Pancreas (tissue), 10 donors: ENCODE data around the gene RADIL. TPM values are rescaled to one million over a fixed set of nuclear protein-coding genes. Genes with fewer than 3 reads are reported as not detected.

ENCODE experiments used
- ATAC-seq, 4 donors: fragments of 200-7000 bp; cut with Tn5 transposase; one replicate each; pipeline versions ENCODE4 v1.8.0 to v1.9.1; 2020; ENCODE audit warnings: mild to moderate bottlenecking in 4 of 4, moderate library complexity in 4 of 4
- DNase-seq, 6 donors: peaks; one replicate each; pipeline ENCODE4 v3.0.0-alpha.2; 2020
- FAIRE-seq: peaks from 2 replicates; lab custom pipeline; 2012; peaks lifted over from hg19 to GRCh38; lab: Jason Lieb, UNC
- H3K27ac ChIP-seq, 4 donors: fragments of 200-600 bp; sonication (generic); 1 replicate in 3 of 4; 2 replicates in 1 of 4; pipeline versions ENCODE4 v1.5.0 to v1.8.0; 2020
- H3K27me3 ChIP-seq, 4 donors: fragments of 200-600 bp; one replicate each; pipeline ENCODE4 v1.8.0; 2021
- H3K36me3 ChIP-seq, 3 donors: fragments of 200-600 bp; sonication (generic) in 1 of 3; one replicate each; pipeline versions ENCODE4 v1.5.0 to v1.8.0; 2020 to 2021
- H3K4me1 ChIP-seq, 3 donors: fragments of 200-600 bp; one replicate each; pipeline ENCODE4 v1.8.0; 2021
- H3K4me3 ChIP-seq, 4 donors: fragments of 200-600 bp; sonication (generic) in 2 of 4; one replicate each; pipeline versions ENCODE4 v1.5.0 to v1.8.0; 2020 to 2021
- H3K9me3 ChIP-seq, 4 donors: fragments of 200-600 bp; one replicate each; pipeline ENCODE4 v1.8.0; 2021
- WGBS, 2 donors: extraction: QIAGEN DNeasy Blood & Tissue Kit; methylation state at CpG; one replicate each; pipeline ENCODE4 v1.1.7; 2013; 5-methylcytosine and 5-hydroxymethylcytosine counted together
- intact Hi-C, 3 donors: fragments of 100-400 bp; cut with DNase I; formaldehyde crosslinking; loops; one replicate each; pipeline versions ENCODE4 v1.11.1 to v1.14.2; 2022
- polyA plus RNA-seq, 2 donors: library from polyadenylated mRNA; stranded (reverse); fragments of 200-250 nt; gene quantifications; one replicate each; pipeline ENCODE4 v1.2.3, GENCODE V29; 2013
- total RNA-seq, 6 donors: library from RNA; stranded (reverse); fragmentation: NEBNext Ultra II Directional in 4 of 6; extraction: Animal tissue kit (Norgen Biotek cat#: 25700) in 4 of 6; gene quantifications; one replicate each; pipeline versions ENCODE4 v1.2.1 to v1.2.4, GENCODE V29; 2021 to 2023
- TF ChIP-seq, protein P1 (sequence below), 4 donors: fragments of 200-600 bp; sonication (generic) in 3 of 4; IDR thresholded peaks; one replicate each; pipeline versions ENCODE4 v1.5.0 to v1.8.0; 2021; ENCODE audit warnings: antibody characterized with exemption in 4 of 4
- donor health status: healthy with polysubstance abuse.
- donor health status: DM: no; HTN: no; CAD: no; lungs with moderate emphysema.
- donor health status: DM: no; HTN: no; CAD: no.
- donor health status: control.
- donor health status: control.
- donor health status: Bipolar disorder and iron deficiency.
- donor health status: DM: yes; HTN: yes; CAD: no.
- donor health status: DM: no; HTN: no; CAD: no.
- donor health status: DM: no; HTN: no; CAD: no.
- donor health status: DM: yes; HTN: yes; CAD: no.

Gene RADIL
- total and polyA plus RNA-seq, 8 donors = 0.58 to 11.2 (median 3.5) TPM

DNA sequence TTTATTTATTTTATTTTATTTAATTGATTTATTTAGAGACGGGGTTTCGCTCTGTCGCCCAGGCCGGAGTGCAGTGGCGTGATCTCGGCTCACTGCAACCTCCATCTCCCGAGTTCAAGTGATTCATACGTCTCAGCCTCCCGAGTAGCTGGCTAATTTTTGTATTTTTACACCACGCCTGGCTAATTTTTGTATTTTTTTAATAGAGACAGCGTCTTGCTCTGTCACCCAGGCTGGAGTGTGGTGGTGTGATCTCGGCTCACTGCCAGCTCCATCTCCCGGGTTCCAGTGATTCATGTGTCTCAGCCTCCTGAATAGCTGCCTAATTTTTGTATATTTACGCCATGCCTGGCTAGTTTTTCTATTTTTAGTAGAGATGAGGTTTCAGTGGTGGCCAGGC is 73.8 kb downstream of the RADIL start:
- H3K27ac ChIP-seq = no peak overlapping the region
- H3K4me3 ChIP-seq = no peak overlapping the region
- ATAC-seq (no peak), DNase-seq (no peak), FAIRE-seq (no peak)
- no peaks in the 10 kb centered on the region for H3K36me3 ChIP-seq
- intact Hi-C loops = loop anchor here in 1 of 3 donors (10.0 kb wide), 1 partner anchor 275 kb away; no protein-coding TSS in a partner anchor
- TF ChIP-seq, protein P1, sequence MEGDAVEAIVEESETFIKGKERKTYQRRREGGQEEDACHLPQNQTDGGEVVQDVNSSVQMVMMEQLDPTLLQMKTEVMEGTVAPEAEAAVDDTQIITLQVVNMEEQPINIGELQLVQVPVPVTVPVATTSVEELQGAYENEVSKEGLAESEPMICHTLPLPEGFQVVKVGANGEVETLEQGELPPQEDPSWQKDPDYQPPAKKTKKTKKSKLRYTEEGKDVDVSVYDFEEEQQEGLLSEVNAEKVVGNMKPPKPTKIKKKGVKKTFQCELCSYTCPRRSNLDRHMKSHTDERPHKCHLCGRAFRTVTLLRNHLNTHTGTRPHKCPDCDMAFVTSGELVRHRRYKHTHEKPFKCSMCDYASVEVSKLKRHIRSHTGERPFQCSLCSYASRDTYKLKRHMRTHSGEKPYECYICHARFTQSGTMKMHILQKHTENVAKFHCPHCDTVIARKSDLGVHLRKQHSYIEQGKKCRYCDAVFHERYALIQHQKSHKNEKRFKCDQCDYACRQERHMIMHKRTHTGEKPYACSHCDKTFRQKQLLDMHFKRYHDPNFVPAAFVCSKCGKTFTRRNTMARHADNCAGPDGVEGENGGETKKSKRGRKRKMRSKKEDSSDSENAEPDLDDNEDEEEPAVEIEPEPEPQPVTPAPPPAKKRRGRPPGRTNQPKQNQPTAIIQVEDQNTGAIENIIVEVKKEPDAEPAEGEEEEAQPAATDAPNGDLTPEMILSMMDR (IDR thresholded peaks at IDR 0.05) = no peak
- no peaks in the 10 kb centered on the region for H3K27me3 ChIP-seq
- H3K9me3 ChIP-seq = no peaks in the 10 kb centered on the region
- no peaks in the 10 kb centered on the region for H3K4me1 ChIP-seq
- WGBS, 2 donors = 88 to 95% methylated on average over 14 of the region's 14 CpGs

DNA sequence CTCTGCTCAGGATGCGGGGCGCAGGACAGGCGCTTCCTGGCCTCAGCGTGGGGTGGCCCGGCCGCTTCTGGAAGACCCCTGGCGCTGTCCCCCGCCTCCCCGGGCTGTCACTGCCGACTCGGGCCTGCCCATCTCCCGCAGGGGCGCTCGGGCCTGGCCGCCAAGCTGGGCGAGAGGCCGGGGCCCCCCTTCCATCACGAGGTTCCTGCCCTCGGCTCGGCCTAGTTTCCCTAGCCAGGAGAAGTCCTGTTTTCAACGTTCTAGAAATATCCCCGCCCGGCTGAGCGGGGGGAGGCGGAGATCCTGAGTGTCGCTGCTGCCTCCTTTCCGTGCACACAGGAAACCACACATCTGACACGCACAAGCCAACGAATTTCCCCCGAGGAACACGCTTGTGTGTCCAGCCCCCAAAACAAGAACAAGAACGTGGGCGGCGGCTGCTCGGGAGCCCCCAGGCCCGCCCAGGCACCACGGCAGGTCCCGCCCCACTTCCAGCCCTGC is 74.4 kb downstream of the RADIL start:
- TF ChIP-seq, protein P1 (IDR thresholded peaks at IDR 0.05) = no peak
- Histone ChIP-seq H3K4me1 (no peaks in the 10 kb centered on the region), H3K27me3 (no peaks in the 10 kb centered on the region), H3K9me3 (no peaks in the 10 kb centered on the region), H3K27ac (no peak overlapping the region), H3K36me3 (no peaks in the 10 kb centered on the region), H3K4me3 (no peak overlapping the region)
- DNase-seq (peak in 1 of 6 donors; percentile 65), ATAC-seq (peak in 1 of 4 donors; percentile 20), FAIRE-seq (no peak)
- intact Hi-C loops = loop anchor here in 1 of 3 donors (10.0 kb wide), 1 partner anchor 276 kb away; no protein-coding TSS in a partner anchor
- WGBS, 2 donors = 74 to 82% methylated on average over 38 of the region's 38 CpGs

DNA sequence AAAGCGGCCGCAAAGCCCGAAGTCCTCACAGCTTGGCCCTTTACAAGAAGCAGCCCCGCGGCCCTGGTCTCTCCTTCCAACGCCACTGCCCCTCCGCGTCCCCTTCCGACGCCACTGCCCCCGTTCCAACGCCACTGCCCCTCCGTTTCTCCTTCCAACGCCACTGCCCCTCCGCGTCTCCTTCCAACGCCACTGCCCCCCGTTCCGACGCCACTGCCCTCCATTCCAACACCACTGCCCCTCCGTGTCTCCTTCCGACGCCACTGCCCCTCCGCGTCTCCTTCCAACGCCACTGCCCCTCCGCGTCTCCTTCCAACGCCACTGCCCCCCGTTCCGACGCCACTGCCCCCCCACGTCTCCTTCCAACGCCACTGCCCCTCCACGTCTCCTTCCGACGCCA is 75.0 kb downstream of the RADIL start:
- no peak for FAIRE-seq
- Histone ChIP-seq H3K27me3 (no peaks in the 10 kb centered on the region), H3K36me3 (no peaks in the 10 kb centered on the region), H3K4me1 (no peaks in the 10 kb centered on the region), H3K9me3 (no peaks in the 10 kb centered on the region), H3K4me3 (no peak overlapping the region), H3K27ac (no peak overlapping the region)
- no peak for DNase-seq
- intact Hi-C loops = loop anchor here in 1 of 3 donors (10.0 kb wide), 1 partner anchor 276 kb away; no protein-coding TSS in a partner anchor
- TF ChIP-seq, protein P1 (IDR thresholded peaks at IDR 0.05) = no peak
- no peak for ATAC-seq
- WGBS, 2 donors = 74 to 88% methylated on average over 34 to 37 of the region's 37 CpGs

DNA sequence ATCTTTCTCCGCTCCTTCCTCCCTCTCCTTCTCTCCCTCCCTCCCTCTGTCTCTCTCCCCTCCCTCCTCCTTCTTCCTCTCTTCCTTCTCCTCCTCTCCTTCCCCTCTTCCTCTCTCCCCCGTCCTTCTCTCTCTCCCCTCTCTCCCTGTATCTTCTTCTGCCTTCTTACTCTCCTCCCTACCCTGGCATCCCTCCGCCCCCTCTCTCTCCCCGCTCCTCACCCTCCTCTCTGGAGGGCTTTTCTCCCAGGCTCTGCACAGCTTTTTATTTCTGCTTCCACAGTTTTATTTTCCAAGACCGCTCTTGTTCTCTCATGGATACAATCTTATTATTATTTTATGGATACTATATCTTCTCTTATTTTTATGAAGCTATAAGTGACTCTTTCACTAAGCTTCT is 75.5 kb downstream of the RADIL start:
- H3K4me1 ChIP-seq = no peaks in the 10 kb centered on the region
- no peak for FAIRE-seq
- no peaks in the 10 kb centered on the region for H3K9me3 ChIP-seq
- 60 to 76% methylated on average over 5 of the region's 5 CpGs for WGBS, 2 donors
- TF ChIP-seq, protein P1 (IDR thresholded peaks at IDR 0.05) = no peak
- H3K4me3 ChIP-seq = no peak overlapping the region
- H3K27ac ChIP-seq = no peak overlapping the region
- DNase-seq = no peak
- H3K36me3 ChIP-seq = no peaks in the 10 kb centered on the region
- ATAC-seq = no peak
- H3K27me3 ChIP-seq = no peaks in the 10 kb centered on the region
- intact Hi-C loops = loop anchor here in 1 of 3 donors (10.0 kb wide), 1 partner anchor 277 kb away; no protein-coding TSS in a partner anchor

DNA sequence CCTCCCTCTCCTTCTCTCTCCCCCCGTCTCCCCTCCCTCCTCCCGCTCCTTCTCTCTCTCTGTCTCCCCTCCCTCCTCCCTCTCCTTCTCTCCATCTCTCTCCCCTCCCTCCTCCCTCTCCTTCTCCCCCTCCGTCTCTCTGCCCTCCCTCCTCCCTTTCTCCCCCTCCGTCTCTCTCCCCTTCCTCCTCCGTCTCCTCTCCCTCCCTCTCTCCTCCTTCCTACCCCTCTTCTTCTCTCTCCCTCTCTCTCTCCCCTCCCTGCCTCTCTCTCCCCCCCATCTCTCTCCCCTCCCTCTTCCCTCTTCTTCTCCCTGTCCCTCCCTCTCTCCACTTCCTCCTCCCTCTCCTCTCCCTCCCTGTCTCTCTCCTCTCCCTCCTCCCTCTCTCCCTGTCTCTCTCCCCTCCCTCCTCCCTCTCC is 75.9 kb downstream of the RADIL start:
- H3K27ac ChIP-seq = no peak overlapping the region
- H3K4me3 ChIP-seq = no peak overlapping the region
- ATAC-seq (peak in 1 of 4 donors; percentile 14), DNase-seq (no peak), FAIRE-seq (no peak)
- TF ChIP-seq, protein P1 (IDR thresholded peaks at IDR 0.05) = no peak
- H3K36me3 ChIP-seq = no peaks in the 10 kb centered on the region
- no peaks in the 10 kb centered on the region for H3K9me3 ChIP-seq
- H3K4me1 ChIP-seq = no peaks in the 10 kb centered on the region
- H3K27me3 ChIP-seq = no peaks in the 10 kb centered on the region
- intact Hi-C loops = loop anchor here in 1 of 3 donors (10.0 kb wide), 1 partner anchor 277 kb away; no protein-coding TSS in a partner anchor
- WGBS, 2 donors = 29 to 48% methylated on average over 5 of the region's 5 CpGs
